IPS DF 6.9 (cell line): ENCODE results near the gene MAD1L1.

Source experiments
- DNase-seq: peaks from one replicate; pipeline ENCODE4 v3.0.0-alpha.2; 2013; ENCODE audit warnings: low read depth, low spot score
- H3K27ac ChIP-seq: one replicate; pipeline ENCODE4 v1.5.1; 2013; ENCODE audit warnings: low read length, control low read depth
- H3K27me3 ChIP-seq: 2 replicates; pipeline ENCODE4 v1.6.1; 2013; ENCODE audit warnings: mild to moderate bottlenecking, low read length; ENCODE audit not compliant: control insufficient read depth, insufficient read depth
- H3K36me3 ChIP-seq: 2 replicates; pipeline ENCODE4 v1.6.1; 2013; ENCODE audit warnings: low read length; ENCODE audit not compliant: control insufficient read depth, insufficient read depth
- H3K4me1 ChIP-seq: 2 replicates; pipeline ENCODE4 v1.6.1; 2013; ENCODE audit warnings: low read length; ENCODE audit not compliant: control insufficient read depth, insufficient read depth
- H3K4me3 ChIP-seq: 2 replicates; pipeline ENCODE4 v1.5.1; 2013; ENCODE audit warnings: mild to moderate bottlenecking, low read length
- H3K9me3 ChIP-seq: 2 replicates; pipeline ENCODE4 v1.6.1; 2013; ENCODE audit warnings: low read length, inconsistent platforms; ENCODE audit not compliant: control insufficient read depth, insufficient read depth
- WGBS: extraction: QIAGEN DNeasy Blood & Tissue Kit; methylation state at CpG from one replicate; pipeline ENCODE4 v1.1.7; 2013; ENCODE audit warnings: mixed read lengths, missing lambda C conversion rate; ENCODE audit not compliant: insufficient read length, insufficient coverage; 5-methylcytosine and 5-hydroxymethylcytosine counted together

Gene MAD1L1

DNA sequence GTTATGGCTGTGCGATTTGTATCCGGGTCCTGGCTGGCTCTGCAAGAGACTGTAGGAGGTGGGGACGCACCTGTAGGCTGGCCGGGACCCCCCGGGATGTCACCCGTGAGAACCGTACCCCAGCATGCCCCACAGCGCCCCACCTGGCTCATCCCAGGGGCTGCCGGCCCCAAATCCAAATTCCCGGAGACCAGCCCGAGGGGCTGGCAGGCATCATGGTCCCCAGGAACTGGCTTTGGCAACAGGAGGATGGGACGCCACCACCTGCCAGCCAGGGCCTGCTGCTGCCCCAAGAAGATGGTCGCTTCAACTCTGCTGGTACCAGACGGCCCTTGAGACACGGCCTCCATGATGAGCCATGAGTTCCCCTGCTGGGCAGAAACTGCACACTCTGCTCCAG is 323.3 kb downstream of the MAD1L1 start:
- no CpG with 5 or more reads among the region's 15 CpGs for WGBS
- no peak overlapping the region for H3K4me3 ChIP-seq
- H3K27ac ChIP-seq, result no peak overlapping the region
- H3K27me3 ChIP-seq, result no peaks in the 10 kb centered on the region
- H3K4me1 ChIP-seq, result no peaks in the 10 kb centered on the region; the same call in 1 of the 2 replicates
- no peaks in the 10 kb centered on the region; the same call in 1 of the 2 replicates for H3K36me3 ChIP-seq
- H3K9me3 ChIP-seq, result no peaks in the 10 kb centered on the region
- no peak for DNase-seq

DNA sequence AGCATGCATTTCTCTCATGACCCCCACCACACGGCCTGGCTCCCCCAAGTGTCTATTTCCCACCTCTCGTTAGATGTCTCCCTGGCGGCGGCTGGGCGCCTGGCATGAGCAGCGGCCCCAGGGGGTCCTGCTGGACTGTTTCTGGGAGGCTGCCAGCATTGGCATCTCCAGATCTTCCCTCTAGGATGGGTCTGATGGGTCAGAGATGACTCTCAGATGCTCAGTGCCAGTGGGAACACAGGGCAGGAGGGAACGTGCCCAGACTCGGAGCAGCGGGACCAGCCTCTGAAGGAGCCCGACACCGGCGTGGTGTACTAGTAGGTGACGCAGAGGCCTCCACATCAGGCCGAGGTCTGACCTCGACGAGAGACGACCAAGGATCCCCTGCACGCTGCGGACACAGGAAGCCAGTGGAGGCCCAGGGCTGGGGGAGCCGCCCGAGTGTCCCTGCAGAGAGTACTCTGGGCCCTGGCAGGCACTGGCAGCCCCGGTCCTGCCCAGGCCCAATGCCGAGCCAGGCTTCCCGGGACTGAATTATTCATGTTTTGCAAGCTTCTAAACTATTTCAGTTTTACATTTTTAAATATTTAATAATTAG is 323.8 kb downstream of the MAD1L1 start:
- H3K27me3 ChIP-seq, result no peaks in the 10 kb centered on the region
- no peaks in the 10 kb centered on the region for H3K9me3 ChIP-seq
- DNase-seq, result no peak
- no peaks in the 10 kb centered on the region; the same call in 1 of the 2 replicates for H3K4me1 ChIP-seq
- no peak overlapping the region; the same call in 1 of the 2 replicates for H3K4me3 ChIP-seq
- H3K36me3 ChIP-seq, result no peaks in the 10 kb centered on the region; the same call in 1 of the 2 replicates
- H3K27ac ChIP-seq, result no peak overlapping the region
- no CpG with 5 or more reads among the region's 24 CpGs for WGBS

DNA sequence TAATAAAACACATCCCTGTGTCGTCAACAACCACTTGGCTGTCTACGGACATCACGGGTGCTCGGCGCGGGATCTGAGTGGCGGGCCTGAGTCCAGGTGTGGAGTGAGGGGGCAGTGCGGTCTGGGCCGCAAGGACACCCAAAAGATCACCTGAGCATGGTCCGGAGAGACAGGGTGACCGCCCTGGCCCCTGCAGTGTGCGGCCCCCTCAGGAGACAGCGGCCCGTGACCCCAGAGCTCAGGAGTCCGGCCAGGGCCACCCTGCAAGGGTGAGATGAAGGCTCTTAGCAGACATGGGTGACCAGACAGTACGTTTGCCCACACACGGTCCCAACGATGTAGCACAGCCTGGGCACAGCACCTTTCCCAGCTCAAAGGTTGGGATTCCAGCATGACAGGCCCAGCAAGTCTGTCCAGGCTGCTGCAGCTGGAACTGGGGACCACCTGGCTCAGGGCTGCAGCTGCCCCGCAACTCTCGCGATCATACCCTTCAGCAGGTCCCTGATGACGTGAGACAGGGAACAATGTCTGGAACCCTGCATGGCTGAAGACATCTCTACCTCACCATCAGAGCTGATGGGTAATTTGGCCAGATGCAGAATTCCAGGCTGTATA is 324.9 kb downstream of the MAD1L1 start:
- Histone ChIP-seq H3K36me3 (no peaks in the 10 kb centered on the region; the same call in 1 of the 2 replicates), H3K4me1 (no peaks in the 10 kb centered on the region; the same call in 1 of the 2 replicates), H3K27me3 (no peaks in the 10 kb centered on the region), H3K27ac (no peak overlapping the region), H3K9me3 (no peaks in the 10 kb centered on the region), H3K4me3 (no peak overlapping the region)
- no peak for DNase-seq
- no CpG with 5 or more reads among the region's 22 CpGs for WGBS

DNA sequence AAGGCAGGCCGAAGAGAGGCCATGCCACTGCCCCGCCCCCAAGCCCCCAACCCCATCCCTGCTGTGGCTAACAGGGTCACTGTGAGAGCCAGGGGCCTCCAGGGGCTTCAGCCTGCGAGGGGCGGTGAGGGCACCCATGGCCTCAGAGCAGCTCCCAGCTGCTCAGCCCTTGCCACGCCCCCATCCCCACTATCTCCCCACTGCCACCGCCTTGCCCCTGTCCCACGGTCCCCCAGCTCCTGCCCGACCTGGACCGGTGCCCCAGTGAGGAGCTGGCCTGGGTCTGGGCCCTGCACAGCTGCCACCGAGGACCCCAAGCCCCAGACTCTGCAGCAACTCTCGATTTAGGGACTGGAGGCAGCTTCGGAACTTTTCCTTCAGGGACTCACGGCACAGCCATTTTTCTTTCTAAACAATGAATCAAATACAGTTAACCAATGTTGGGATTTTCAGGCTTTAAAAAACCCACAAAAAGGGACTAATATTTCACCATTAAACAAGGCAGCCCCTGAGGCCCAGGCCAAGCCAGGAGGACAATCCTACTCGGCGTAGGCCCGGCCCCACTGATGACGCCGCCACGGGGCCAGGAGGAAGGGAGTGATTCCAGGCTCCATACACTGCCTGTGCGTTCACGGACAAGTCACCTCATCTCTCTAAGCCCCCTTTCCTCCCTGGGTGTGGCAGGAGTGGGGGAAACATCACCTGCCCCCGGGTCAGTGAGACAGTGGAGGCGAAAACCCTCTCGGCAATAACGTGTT is 325.6 kb downstream of the MAD1L1 start:
- no peak overlapping the region for H3K27ac ChIP-seq
- no peaks in the 10 kb centered on the region; the same call in 1 of the 2 replicates for H3K36me3 ChIP-seq
- no peaks in the 10 kb centered on the region; the same call in 1 of the 2 replicates for H3K4me1 ChIP-seq
- no peak overlapping the region for H3K4me3 ChIP-seq
- no CpG with 5 or more reads among the region's 25 CpGs for WGBS
- DNase-seq, result no peak
- H3K27me3 ChIP-seq, result no peaks in the 10 kb centered on the region
- no peaks in the 10 kb centered on the region for H3K9me3 ChIP-seq

DNA sequence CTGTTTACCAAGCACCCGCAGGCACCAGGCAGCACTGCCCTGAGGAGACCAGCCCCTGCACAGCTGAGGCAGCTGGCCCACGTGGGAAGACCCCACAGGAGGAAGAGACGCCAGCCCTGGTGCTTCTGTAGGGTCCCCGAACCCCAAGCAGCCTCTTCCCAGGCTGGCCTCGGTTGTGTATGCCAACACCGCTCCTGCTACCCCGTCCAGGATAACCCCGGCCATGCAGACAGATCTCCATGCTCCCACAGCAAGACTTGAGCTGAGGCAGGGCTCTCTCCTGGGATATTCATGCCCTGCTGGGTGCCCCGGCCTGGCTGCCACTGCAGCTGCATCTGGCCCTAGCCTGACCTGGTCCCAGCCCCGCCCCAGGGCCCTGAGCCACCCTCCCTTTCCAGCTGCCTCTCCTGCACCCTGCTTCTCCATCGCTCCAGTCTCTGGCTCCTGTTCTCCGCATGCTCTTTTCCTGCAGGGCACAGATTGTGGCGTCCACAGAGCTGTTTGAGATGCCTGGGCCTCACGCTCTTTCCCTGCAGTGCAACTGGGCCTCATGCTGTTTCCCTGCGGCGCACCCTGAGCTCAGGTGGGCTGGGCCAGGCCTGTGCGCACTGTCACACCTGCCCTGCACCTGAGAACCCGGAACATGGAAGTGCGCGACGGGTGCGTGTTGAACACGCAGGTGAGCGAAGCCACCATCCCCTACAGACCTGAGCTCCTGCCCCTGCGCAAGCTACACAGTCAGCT is 326.5 kb downstream of the MAD1L1 start:
- WGBS, result no CpG with 5 or more reads among the region's 25 CpGs
- DNase-seq, result no peak
- Histone ChIP-seq H3K4me1 (no peaks in the 10 kb centered on the region; the same call in 1 of the 2 replicates), H3K36me3 (no peaks in the 10 kb centered on the region; the same call in 1 of the 2 replicates), H3K9me3 (no peaks in the 10 kb centered on the region), H3K27ac (no peak overlapping the region), H3K27me3 (no peaks in the 10 kb centered on the region), H3K4me3 (no peak overlapping the region)

DNA sequence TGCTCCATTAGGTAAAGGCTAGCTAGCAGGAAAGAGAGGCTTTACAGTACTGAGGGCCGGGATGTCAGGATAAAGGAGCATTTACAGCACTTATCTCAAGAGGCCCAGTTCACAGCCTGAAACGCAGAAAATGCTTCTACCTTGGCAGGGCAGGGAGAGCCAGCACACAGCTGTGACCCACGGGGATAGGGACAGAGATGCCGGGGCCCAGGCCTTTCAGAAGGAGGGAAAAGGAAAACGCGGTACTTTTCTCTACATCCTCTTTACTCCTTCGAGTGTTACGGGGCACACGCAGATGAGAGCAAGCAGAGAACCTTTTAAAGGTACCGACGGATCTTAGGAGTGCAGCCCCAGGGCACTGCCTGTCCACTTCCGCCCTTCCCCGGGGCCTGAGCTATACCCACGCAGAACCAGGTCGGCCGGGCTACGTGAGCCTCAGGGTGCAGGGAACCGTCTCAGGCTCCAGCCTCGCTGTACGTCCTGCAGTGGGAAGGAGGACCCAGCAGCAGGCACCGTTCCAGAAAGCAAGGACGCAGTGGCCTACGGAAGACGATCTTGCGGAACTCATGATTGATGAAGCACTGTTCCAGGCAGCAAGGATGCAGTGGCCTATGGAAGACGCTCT is 330.4 kb downstream of the MAD1L1 start:
- Histone ChIP-seq H3K27ac (no peak overlapping the region), H3K9me3 (no peaks in the 10 kb centered on the region), H3K4me3 (no peak overlapping the region), H3K27me3 (no peaks in the 10 kb centered on the region), H3K4me1 (no peaks in the 10 kb centered on the region), H3K36me3 (no peaks in the 10 kb centered on the region; the same call in 1 of the 2 replicates)
- no peak for DNase-seq
- no CpG with 5 or more reads among the region's 26 CpGs for WGBS

DNA sequence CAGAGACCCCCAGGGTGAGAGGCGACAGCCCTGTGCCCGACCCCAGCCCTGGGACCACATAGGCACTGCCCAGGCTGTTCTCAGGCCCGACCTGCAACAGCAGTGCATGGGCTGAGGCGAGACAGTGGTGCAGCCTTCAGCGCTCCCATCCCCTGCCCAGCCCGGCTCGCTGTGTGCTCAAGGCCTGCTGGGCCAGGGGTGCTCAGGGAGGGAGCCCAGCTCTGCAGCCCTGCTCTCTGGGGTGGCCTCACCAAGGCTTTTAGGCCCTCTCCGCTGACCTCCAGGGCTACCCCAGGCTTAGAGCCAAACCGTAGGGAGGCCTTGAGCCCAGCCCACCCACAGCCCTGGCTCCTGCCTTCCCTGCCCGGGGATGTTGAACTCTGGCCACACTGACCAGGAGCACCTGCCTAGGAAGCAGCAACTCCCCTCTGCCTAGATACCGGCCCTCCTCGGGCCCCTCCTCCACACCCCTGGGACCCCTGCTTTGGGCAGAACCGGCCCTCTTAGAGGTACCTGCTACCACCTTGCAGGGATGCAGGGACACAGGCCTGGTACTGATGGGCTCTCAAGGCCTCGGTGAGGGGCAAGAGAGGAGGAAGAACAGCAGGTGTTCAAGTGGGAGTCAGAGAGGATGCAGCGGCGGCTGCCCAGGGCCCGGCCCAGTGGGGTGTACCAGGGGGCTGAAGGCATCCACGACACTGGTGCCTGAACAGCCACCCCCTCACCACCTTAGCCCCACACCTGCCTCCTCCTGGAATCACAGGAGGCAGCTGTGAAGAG is 331.1 kb downstream of the MAD1L1 start:
- no peaks in the 10 kb centered on the region for H3K27me3 ChIP-seq
- DNase-seq, result no peak
- H3K36me3 ChIP-seq, result no peaks in the 10 kb centered on the region; the same call in 1 of the 2 replicates
- H3K4me3 ChIP-seq, result no peak overlapping the region
- H3K27ac ChIP-seq, result no peak overlapping the region
- no peaks in the 10 kb centered on the region for H3K9me3 ChIP-seq
- no peaks in the 10 kb centered on the region for H3K4me1 ChIP-seq
- WGBS, result no CpG with 5 or more reads among the region's 18 CpGs

DNA sequence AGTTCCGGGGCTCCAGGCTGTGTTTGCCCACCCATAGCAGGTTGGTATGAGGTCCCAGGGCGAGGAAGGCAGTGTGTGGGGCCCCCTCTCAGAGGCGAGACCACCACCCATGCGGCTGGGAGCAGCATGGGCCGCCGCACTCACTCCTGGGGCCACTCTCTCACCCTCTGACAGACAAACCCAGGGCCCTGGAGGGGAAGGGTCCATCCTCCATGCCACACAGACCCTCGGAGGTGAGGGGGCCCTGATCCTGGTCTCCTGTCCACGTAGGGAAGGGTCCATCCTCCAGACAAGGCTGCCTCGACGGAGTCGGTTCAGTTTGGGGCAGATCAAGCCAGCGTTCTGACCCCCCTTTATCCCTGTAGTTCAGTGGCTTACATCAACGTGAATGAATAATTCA is 331.9 kb downstream of the MAD1L1 start:
- no CpG with 5 or more reads among the region's 13 CpGs for WGBS
- Histone ChIP-seq H3K36me3 (no peaks in the 10 kb centered on the region; the same call in 1 of the 2 replicates), H3K4me1 (no peaks in the 10 kb centered on the region), H3K27me3 (no peaks in the 10 kb centered on the region), H3K4me3 (no peak overlapping the region), H3K27ac (no peak overlapping the region), H3K9me3 (no peaks in the 10 kb centered on the region)
- DNase-seq, result no peak

DNA sequence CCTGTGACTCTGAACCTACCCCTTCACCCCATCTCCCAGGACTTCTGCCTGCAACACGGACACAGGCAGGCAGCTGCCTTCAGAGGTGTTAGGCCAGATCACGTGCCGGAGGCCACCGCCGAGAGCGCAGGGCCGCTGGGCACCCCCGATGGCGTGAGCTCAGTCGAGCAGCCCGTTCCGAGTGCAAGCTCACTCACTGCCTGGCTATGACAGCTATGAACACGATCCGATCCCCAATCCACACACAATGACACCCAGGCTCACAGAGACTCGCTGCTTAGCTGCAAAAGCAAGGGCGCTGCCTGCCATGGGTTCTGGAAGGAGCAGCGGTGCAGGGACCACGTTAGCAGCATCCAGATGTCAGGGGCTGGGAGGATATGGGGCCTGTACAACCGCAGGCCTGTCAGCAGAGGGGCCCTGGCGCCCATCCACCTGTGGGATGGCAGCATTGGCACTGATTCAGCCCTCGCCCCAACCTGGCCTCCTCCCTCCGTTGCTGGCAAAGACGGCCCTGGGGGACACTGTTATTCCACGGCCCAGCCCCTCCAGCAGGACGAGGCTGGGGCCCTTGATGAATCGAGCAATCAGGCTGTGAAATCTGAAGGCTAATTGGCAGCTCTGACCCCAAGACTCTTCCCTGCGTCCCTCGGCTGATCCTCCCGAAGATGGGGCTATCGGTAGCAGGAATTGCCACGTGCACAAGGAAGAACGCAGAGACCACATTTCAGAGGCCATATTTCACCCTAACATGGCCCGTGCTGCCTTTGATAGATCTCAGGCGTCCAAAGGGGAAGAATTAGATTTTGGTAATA is 332.6 kb downstream of the MAD1L1 start:
- WGBS, result no CpG with 5 or more reads among the region's 34 CpGs
- H3K27me3 ChIP-seq, result no peaks in the 10 kb centered on the region
- no peak overlapping the region for H3K27ac ChIP-seq

More for the DNA sequence above, 332.6 kb downstream of the MAD1L1 start:
- Histone ChIP-seq H3K36me3 (no peaks in the 10 kb centered on the region; the same call in 1 of the 2 replicates), H3K4me3 (no peak overlapping the region), H3K4me1 (no peaks in the 10 kb centered on the region), H3K9me3 (no peaks in the 10 kb centered on the region)
- no peak for DNase-seq
